Stimulated activated CD8-positive, alpha-beta memory T cell treated with anti-CD3 and anti-CD28 coated beads, Interleukin-15, amount 100 ng/mL, for 1 hour (primary cell): Measurements from ENCODE around the gene PAQR6.
A peak's percentile ranks its signal among the peaks of the same experiment; 100 is the strongest.
"Not testable (repeated sequence)": the region's sequence is repeated elsewhere in the genome, so short reads cannot be mapped to it uniquely, and the experiment has no call there.

Experiments used
- DNase-seq: peaks from one replicate; pipeline ENCODE4 v3.0.0-alpha.2; 2020; ENCODE audit warnings: low read depth

Gene PAQR6

GRCh38 chr1:156230473-156230837 lies 17.4 kb downstream of the PAQR6 start:
- no peak for DNase-seq

GRCh38 chr1:156229809-156230472 lies 17.9 kb downstream of the PAQR6 start:
- no peak for DNase-seq

- no peak for DNase-seq
Observed at GRCh38 chr1:156228501-156228900, 19.4 kb downstream of the PAQR6 start.

- no peak for DNase-seq
Observed at GRCh38 chr1:156226782-156227181, 21.1 kb downstream of the PAQR6 start.

- DNase-seq, result no peak
Observed at GRCh38 chr1:156226116-156226538, 21.7 kb downstream of the PAQR6 start.

- DNase-seq, result no peak
Observed at GRCh38 chr1:156225677-156226014, 22.2 kb downstream of the PAQR6 start.

- DNase-seq, result no peak
Observed at GRCh38 chr1:156221986-156222692, 25.7 kb downstream of the PAQR6 start.

- DNase-seq, result no peak
Observed at GRCh38 chr1:156220226-156220625, 27.6 kb downstream of the PAQR6 start.

GRCh38 chr1:156217871-156218270 lies 30.0 kb downstream of the PAQR6 start:
- DNase-seq, result no peak

GRCh38 chr1:156216361-156217086 lies 31.3 kb downstream of the PAQR6 start:
- not testable (repeated sequence) for DNase-seq

- no peak for DNase-seq
Observed at GRCh38 chr1:156214024-156214748, 33.7 kb downstream of the PAQR6 start.

- DNase-seq, result no peak
Observed at GRCh38 chr1:156213644-156213966, 34.3 kb downstream of the PAQR6 start.

GRCh38 chr1:156212833-156213643 lies 34.8 kb downstream of the PAQR6 start, which contains the start of gene PMF1:
Gene PMF1 (plus strand): TSS chr1:156213007. CDS start chr1:156213016, 9 bp downstream.
- DNase-seq, result peak; percentile 91

GRCh38 chr1:156212130-156212529 lies 35.7 kb downstream of the PAQR6 start:
- DNase-seq, result no peak

- no peak for DNase-seq
Observed at GRCh38 chr1:156211243-156211642, 36.6 kb downstream of the PAQR6 start.

GRCh38 chr1:156204686-156205085 lies 43.2 kb downstream of the PAQR6 start:
- DNase-seq, result no peak

GRCh38 chr1:156203331-156203730 lies 44.5 kb downstream of the PAQR6 start:
- no peak for DNase-seq

GRCh38 chr1:156200044-156200443 lies 47.8 kb downstream of the PAQR6 start:
- DNase-seq, result no peak

- no peak for DNase-seq
Observed at GRCh38 chr1:156198831-156199349, 49.0 kb downstream of the PAQR6 start.

- DNase-seq, result no peak
Observed at GRCh38 chr1:156196445-156196844, 51.4 kb downstream of the PAQR6 start.

- DNase-seq, result no peak
Observed at GRCh38 chr1:156195853-156196252, 52.0 kb downstream of the PAQR6 start.

- no peak for DNase-seq
Observed at GRCh38 chr1:156194300-156194652, 53.6 kb downstream of the PAQR6 start.
